ES-I3 (cell line): ENCODE results near the gene PPM1M.

ENCODE experiments used
- H3K36me3 ChIP-seq: 2 replicates; pipeline ENCODE4 v1.6.1; 2013; ENCODE audit warnings: mild to moderate bottlenecking, low read length, control low read depth, moderate library complexity; ENCODE audit not compliant: insufficient read depth
- H3K4me1 ChIP-seq: 2 replicates; pipeline ENCODE4 v1.6.1; 2013; ENCODE audit warnings: mild to moderate bottlenecking, control low read depth, low read length; ENCODE audit not compliant: insufficient read depth
- H3K9ac ChIP-seq: 2 replicates; pipeline ENCODE4 v1.6.1; 2013; ENCODE audit warnings: low read depth, mild to moderate bottlenecking, low read length, moderate library complexity
- H3K9me3 ChIP-seq: 2 replicates; pipeline ENCODE4 v1.6.1; 2013; ENCODE audit warnings: mild to moderate bottlenecking, low read length, moderate library complexity; ENCODE audit not compliant: control insufficient read depth, insufficient read depth

The PPM1M gene

GRCh38 chr3:52245322-52246263, at the start of gene PPM1M:
Gene PPM1M (plus strand): TSS chr3:52245759. CDS start chr3:52245825, 66 bp downstream.
- 0 out of 2 replicates have a peak, but pooled peaks cover 3% of the 10 kb centered on the region for H3K9me3 ChIP-seq
- peak within 1 kb of the TSS; percentile 65 for H3K9ac ChIP-seq
- no peaks in the 10 kb centered on the region for H3K36me3 ChIP-seq
- 0 out of 2 replicates have a peak, but pooled peaks cover 7% of the 10 kb centered on the region for H3K4me1 ChIP-seq

- Histone ChIP-seq H3K9me3 (no peaks in the 10 kb centered on the region), H3K9ac (no peak overlapping the region), H3K36me3 (no peaks in the 10 kb centered on the region; the same call in 1 of the 2 replicates), H3K4me1 (peaks cover 6% of the 10 kb centered on the region)
These were observed 49.7 kb upstream of the PPM1M start for GRCh38 chr3:52195823-52196331.

DNA sequence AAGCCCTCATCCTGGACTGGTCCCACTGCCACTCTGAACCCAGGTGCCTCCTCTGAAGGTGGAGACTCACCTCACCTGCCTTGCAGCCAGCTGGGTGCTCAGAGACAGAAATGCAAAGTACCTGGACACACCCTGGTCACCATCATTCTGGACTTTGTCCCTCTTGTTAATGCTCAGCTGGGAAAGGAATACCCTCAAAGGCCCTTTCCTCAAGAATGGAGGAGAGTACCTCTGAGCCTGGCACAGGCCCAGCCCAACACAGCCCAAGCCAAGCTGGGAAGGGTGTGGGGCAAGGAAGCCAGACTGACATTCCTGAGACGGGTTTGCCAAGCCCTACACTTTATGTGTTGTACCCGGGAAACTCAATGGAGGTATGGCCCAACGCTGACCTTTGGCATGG, 48.6 kb upstream of the PPM1M start:
- Histone ChIP-seq H3K9ac (no peak overlapping the region), H3K9me3 (no peaks in the 10 kb centered on the region), H3K4me1 (peaks cover 6% of the 10 kb centered on the region), H3K36me3 (no peaks in the 10 kb centered on the region; the same call in 1 of the 2 replicates)

GRCh38 chr3:52197499-52197841, 48.1 kb upstream of the PPM1M start:
- peak overlapping the region; percentile 84 for H3K9ac ChIP-seq
- H3K36me3 ChIP-seq = peaks cover 3% of the 10 kb centered on the region
- H3K4me1 ChIP-seq = peaks cover 6% of the 10 kb centered on the region
- H3K9me3 ChIP-seq = no peaks in the 10 kb centered on the region

GRCh38 chr3:52197842-52198625, 47.5 kb upstream of the PPM1M start, which contains the start of gene ALAS1:
Gene ALAS1 (plus strand): TSS chr3:52198160. CDS start chr3:52199242, 1,082 bp downstream.
- peaks cover 9% of the 10 kb centered on the region for H3K36me3 ChIP-seq
- H3K9me3 ChIP-seq = no peaks in the 10 kb centered on the region
- H3K4me1 ChIP-seq = peaks cover 6% of the 10 kb centered on the region
- peak within 1 kb of the TSS; percentile 84 for H3K9ac ChIP-seq

DNA sequence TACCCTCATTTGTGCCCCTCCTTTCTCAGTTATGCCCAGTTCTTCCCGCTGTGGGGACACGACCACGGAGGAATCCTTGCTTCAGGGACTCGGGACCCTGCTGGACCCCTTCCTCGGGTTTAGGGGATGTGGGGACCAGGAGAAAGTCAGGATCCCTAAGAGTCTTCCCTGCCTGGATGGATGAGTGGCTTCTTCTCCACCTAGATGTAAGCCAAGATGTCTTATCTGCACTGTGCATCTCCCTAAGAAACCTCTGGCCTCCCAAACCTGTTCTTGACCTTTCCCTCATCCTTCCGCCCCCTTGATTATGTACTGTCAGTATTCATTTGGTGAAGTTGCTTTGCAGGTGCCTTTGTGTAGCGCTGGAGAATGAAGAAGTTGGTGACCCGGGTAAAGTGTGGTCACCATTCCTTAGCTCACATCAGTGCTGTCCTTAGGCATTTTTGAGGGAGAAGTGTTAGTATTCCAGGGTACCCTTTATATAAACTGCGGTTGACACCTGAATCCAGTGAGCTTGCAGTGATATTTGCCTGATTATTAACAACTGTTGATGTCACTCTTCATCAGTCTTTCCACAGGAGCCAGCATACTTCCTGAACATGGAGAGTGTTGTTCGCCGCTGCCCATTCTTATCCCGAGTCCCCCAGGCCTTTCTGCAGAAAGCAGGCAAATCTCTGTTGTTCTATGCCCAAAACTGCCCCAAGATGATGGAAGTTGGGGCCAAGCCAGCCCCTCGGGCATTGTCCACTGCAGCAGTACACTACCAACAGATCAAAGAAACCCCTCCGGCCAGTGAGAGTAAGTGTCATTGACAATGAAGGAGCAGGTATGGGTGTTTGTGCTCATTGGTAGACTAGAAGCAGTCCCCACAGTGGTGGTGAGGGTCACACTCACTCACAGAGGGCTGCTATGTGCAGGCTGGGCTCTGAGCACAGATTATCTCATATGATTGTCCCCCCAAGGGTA, 46.6 kb upstream of the PPM1M start:
- H3K9ac ChIP-seq = peak overlapping the region; percentile 84
- H3K9me3 ChIP-seq = no peaks in the 10 kb centered on the region
- H3K36me3 ChIP-seq = peaks cover 18% of the 10 kb centered on the region
- peaks cover 6% of the 10 kb centered on the region for H3K4me1 ChIP-seq

- Histone ChIP-seq H3K4me1 (peaks cover 6% of the 10 kb centered on the region), H3K9ac (no peak overlapping the region), H3K36me3 (peaks cover 39% of the 10 kb centered on the region), H3K9me3 (no peaks in the 10 kb centered on the region)
These were observed 44.4 kb upstream of the PPM1M start for GRCh38 chr3:52200981-52201679.

DNA sequence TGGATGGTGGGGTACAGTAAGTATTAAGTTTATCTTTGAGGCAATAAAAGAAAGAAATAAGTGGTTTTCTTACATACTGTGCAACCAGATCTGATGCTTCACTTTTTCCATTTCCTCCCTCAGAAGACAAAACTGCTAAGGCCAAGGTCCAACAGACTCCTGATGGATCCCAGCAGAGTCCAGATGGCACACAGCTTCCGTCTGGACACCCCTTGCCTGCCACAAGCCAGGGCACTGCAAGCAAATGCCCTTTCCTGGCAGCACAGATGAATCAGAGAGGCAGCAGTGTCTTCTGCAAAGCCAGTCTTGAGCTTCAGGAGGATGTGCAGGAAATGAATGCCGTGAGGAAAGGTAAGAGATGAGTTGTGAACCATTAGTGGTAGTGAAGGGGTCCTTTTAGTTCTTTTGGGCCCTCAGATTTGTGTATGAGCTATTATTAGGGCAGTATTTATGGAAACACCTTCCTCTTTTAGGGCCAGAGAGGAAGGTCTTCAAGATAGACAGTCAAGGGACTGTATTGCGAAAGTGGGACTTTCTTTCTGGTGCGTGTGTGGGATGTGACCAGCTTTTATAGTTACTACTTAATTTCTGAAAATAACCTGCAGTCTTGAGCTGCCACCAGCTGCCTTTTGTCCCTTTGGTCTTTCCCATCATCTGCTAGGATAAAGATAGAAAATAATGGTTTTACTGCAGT, 43.0 kb upstream of the PPM1M start:
- no peak overlapping the region for H3K9ac ChIP-seq
- peaks cover under 1% of the 10 kb centered on the region for H3K4me1 ChIP-seq
- no peaks in the 10 kb centered on the region for H3K9me3 ChIP-seq
- peaks cover 43% of the 10 kb centered on the region for H3K36me3 ChIP-seq

- H3K36me3 ChIP-seq = peaks cover 51% of the 10 kb centered on the region
- H3K9me3 ChIP-seq = no peaks in the 10 kb centered on the region
- H3K9ac ChIP-seq = no peak overlapping the region
- H3K4me1 ChIP-seq = no peaks in the 10 kb centered on the region
These were observed 41.9 kb upstream of the PPM1M start for GRCh38 chr3:52203701-52204100.

DNA sequence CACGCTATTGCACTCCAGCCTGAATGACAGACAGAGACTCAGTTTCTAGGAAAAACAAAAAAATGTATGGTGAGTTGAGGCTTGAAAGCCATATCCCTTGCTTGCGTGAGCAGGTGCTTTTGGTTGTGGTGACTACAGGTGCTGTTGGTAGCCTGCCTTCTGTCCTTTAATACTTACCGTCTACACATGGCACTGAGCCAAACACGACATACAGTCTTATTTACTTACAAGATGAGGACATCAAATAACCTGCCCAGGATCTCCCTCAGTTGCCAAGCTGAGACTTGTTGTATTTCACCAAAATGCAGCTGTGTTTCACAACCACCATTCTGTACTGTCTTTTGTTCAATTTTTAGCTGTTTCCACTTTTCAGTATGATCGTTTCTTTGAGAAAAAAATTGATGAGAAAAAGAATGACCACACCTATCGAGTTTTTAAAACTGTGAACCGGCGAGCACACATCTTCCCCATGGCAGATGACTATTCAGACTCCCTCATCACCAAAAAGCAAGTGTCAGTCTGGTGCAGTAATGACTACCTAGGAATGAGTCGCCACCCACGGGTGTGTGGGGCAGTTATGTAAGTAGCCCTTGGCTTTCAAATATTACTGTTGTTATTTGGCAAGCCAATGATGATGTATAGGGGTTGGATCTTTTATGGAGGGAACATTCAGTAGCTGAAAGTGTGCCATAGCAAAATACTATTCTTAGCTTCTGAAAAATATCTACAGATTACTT, 41.1 kb upstream of the PPM1M start:
- no peaks in the 10 kb centered on the region for H3K9me3 ChIP-seq
- no peak overlapping the region for H3K9ac ChIP-seq
- H3K36me3 ChIP-seq = peaks cover 52% of the 10 kb centered on the region
- no peaks in the 10 kb centered on the region for H3K4me1 ChIP-seq

DNA sequence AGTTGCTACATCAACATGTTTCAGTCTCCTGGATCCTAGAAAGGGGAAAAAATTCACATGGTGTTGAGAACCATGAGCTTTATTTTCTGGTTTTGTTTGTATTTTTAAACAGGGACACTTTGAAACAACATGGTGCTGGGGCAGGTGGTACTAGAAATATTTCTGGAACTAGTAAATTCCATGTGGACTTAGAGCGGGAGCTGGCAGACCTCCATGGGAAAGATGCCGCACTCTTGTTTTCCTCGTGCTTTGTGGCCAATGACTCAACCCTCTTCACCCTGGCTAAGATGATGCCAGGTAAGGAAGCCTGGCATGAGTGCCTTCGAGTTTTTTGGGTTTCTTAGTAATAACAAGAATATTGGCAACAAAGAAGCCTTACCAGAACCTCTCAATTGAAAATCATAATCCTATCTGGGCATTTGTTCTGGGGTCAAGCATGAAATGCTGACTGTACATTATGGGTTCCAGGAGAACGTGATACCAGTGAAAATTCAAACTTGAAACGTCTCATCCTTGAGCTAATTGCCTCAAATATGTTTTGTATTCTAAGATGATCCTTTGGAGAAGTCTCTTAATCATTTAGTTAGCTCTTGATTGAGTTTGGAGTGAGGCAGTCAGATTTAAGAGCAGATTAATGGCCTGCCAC, 39.7 kb upstream of the PPM1M start:
- Histone ChIP-seq H3K9ac (no peak overlapping the region), H3K9me3 (no peaks in the 10 kb centered on the region), H3K4me1 (no peaks in the 10 kb centered on the region), H3K36me3 (peaks cover 64% of the 10 kb centered on the region)

GRCh38 chr3:52208556-52208955, 37.0 kb upstream of the PPM1M start:
- H3K4me1 ChIP-seq = no peaks in the 10 kb centered on the region
- no peaks in the 10 kb centered on the region for H3K9me3 ChIP-seq
- peaks cover 58% of the 10 kb centered on the region for H3K36me3 ChIP-seq
- no peak overlapping the region for H3K9ac ChIP-seq
